ENCODE data around the gene TMEM272.

DNA sequence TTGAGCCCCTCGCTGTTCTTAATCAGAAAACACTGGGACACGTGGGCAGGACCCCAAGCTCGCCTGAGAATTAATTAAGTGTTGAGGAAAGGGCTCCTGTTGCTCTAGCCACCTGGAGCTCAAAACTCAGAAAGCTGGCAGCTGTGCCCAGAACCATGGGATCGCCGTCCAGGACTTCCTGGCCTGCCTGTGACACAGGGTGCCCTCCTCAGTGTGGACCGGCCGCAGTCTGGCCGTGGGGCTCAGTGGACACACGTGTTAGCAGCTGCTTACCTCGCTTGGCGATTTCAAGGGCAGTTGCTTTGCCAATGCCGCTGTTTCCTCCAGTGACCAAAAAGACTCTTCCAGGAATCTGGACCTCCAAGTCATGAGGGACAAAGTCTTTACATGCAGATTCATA, 45.7 kb downstream of the TMEM272 start:
- TF ChIP-seq, protein P1, sequence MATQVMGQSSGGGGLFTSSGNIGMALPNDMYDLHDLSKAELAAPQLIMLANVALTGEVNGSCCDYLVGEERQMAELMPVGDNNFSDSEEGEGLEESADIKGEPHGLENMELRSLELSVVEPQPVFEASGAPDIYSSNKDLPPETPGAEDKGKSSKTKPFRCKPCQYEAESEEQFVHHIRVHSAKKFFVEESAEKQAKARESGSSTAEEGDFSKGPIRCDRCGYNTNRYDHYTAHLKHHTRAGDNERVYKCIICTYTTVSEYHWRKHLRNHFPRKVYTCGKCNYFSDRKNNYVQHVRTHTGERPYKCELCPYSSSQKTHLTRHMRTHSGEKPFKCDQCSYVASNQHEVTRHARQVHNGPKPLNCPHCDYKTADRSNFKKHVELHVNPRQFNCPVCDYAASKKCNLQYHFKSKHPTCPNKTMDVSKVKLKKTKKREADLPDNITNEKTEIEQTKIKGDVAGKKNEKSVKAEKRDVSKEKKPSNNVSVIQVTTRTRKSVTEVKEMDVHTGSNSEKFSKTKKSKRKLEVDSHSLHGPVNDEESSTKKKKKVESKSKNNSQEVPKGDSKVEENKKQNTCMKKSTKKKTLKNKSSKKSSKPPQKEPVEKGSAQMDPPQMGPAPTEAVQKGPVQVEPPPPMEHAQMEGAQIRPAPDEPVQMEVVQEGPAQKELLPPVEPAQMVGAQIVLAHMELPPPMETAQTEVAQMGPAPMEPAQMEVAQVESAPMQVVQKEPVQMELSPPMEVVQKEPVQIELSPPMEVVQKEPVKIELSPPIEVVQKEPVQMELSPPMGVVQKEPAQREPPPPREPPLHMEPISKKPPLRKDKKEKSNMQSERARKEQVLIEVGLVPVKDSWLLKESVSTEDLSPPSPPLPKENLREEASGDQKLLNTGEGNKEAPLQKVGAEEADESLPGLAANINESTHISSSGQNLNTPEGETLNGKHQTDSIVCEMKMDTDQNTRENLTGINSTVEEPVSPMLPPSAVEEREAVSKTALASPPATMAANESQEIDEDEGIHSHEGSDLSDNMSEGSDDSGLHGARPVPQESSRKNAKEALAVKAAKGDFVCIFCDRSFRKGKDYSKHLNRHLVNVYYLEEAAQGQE (IDR thresholded peaks at IDR 0.05; ENCODE audit: insufficient read depth in 1 of 2, low read depth in 2 of 2, low read length in 1 of 2): no peak
- TF ChIP-seq, protein P2, sequence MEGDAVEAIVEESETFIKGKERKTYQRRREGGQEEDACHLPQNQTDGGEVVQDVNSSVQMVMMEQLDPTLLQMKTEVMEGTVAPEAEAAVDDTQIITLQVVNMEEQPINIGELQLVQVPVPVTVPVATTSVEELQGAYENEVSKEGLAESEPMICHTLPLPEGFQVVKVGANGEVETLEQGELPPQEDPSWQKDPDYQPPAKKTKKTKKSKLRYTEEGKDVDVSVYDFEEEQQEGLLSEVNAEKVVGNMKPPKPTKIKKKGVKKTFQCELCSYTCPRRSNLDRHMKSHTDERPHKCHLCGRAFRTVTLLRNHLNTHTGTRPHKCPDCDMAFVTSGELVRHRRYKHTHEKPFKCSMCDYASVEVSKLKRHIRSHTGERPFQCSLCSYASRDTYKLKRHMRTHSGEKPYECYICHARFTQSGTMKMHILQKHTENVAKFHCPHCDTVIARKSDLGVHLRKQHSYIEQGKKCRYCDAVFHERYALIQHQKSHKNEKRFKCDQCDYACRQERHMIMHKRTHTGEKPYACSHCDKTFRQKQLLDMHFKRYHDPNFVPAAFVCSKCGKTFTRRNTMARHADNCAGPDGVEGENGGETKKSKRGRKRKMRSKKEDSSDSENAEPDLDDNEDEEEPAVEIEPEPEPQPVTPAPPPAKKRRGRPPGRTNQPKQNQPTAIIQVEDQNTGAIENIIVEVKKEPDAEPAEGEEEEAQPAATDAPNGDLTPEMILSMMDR (IDR thresholded peaks at IDR 0.05): no peak
- TF ChIP-seq TCF7L2 (IDR thresholded peaks at IDR 0.05; ENCODE audit: low read depth, low read length): no peak
- no peak for TF ChIP-seq SIN3A (IDR thresholded peaks at IDR 0.05; ENCODE audit: borderline replicate concordance, insufficient read depth, low read depth, low read length)
- no peak for TF ChIP-seq POLR2AphosphoS5 (IDR thresholded peaks at IDR 0.05; ENCODE audit: low read depth, low read length)

All from Panc1 (cell line).